Activated T-cell treated with anti-CD3 and anti-CD28 coated beads, Interleukin-2, amount 50 U/mL, for 48 hours (primary cell): ENCODE results near the gene MSRB3.
"Not testable (repeated sequence)": the region's sequence is repeated elsewhere in the genome, so short reads cannot be mapped to it uniquely, and the experiment has no call there.

ENCODE experiments used
- DNase-seq, 2 experiments: peaks; one replicate each; pipeline ENCODE4 v3.0.0-alpha.2; 2020

MSRB3 gene

GRCh38 chr12:65278576-65279368, at the start of gene MSRB3:
Gene MSRB3 (plus strand): TSS chr12:65278683. CDS start chr12:65308580, 29,897 bp downstream.
- DNase-seq: peak; percentile 38 to 44

DNA sequence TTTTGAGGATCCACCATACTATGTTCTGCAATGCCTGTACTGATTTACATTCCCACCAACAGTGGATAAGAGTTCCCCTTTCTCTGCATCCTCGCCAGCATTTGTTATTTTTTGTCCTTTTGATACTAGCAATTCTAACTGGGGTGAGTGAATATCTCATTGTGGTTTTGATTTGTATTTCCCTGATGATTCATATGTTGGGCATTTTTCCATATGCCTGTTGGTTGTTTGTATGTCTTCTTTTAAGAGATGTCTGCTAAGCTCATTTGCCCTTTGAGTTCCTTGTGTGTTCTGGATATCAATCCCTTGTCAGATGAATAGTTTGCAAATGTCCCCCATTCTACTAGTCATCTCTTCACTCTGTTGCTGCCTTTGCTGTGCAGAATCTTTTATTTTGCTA, 49.0 kb upstream of the MSRB3 start:
- DNase-seq: no peak

- DNase-seq: no peak
Observed at GRCh38 chr12:65232476-65233077, 45.9 kb upstream of the MSRB3 start.

GRCh38 chr12:65237153-65237552, 41.3 kb upstream of the MSRB3 start:
- DNase-seq: no peak

DNA sequence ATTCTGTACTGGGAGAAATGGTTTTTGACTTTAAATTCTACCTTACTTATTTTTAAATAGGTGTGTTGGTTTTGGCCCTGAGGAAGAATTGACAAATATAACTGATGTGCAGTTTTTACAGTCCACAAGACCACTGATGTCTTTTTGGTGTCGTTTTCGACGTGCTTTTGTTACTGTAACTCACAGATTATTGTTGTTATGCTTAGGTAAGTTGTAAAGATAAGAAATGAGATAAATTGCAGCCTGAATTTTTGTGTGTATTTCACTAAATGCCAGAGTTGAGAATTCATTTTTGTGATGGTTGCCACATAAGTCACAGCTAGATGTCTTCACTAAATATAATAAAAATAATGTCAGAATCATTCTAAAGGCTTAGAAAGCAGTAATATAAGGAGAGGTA, 39.9 kb upstream of the MSRB3 start:
- no peak for DNase-seq

DNA sequence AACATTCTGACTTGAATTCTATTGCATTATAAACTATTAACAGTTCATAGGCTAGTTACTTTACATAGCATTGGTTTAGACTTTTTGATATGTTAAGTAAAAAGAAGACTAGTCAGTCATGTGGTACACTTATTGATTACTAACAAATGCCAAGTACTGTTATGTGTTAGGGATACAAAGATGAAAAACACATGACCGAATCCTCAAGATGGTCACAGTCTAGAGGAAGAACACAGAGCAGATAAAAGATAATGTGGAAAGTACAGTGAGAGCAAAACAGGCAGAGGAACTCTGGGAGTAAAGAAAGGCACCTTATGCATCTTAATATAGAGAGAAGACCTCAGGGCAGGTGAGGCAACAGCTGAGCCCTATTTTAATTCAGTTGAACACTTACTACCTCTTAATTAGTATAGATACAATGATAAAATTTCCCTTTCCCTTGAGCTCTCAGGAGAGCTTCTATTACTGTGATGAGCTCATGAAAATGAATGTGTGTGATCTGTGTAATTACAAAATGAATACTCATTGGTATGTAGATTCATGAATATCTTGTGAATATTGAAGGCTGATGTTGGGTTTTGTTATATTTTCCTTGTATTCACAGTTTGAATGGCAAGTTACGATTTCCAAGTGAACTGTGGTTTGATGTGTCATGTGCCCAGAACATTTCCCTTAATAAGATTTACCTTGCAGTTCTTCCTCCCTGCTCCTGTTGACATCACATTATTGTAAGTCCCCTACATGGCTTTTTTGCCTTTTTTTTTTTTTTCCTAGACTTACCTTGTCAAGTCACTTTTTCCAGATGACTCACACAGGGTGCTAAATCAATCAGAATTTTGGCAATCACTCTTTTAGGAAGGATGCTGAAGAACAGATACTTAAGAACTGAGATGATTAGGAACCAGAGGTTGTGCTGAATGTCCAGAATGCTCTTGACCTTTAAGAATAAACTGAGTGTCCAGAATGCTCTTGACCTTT, 29.5 kb upstream of the MSRB3 start:
- no peak for DNase-seq

DNA sequence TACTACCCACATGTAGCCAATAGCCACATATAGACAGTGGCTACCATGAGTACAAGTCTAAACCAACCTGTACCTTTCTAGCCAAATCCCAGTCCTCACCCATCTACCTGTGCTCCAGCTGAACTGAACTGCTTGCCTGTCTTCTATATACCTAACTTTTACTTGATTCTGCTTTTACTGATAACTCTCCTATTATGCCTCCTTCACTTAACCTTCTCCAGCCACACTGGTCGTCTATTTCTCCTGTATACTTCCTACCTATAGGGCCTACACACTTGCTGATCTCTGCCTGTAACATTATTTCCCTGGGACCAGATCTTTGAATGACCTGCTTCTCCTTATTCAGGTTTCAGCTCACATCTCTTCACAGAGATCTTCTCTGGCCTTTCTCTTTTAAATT, 26.0 kb upstream of the MSRB3 start:
- no peak for DNase-seq

GRCh38 chr12:65257986-65258385, 20.5 kb upstream of the MSRB3 start:
- DNase-seq: no peak

DNA sequence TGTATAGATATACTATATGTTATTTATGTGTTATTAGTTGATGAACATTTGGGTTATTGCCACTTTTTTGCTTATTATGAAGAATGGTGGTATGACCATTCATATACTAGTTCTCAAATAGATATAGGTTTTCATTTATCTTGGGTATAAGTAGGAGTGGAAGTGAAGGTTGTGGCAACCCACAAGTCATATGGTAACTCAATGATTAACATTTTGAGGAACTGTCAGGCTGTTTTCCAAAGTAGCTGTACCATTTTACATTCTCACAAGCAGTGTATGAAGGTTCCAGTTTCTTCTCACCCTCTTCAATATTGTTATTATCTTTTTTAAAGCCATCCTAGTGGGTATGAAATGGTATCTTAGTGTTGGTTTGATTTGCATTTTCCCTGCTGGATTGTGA, 19.0 kb upstream of the MSRB3 start:
- DNase-seq: no peak

DNA sequence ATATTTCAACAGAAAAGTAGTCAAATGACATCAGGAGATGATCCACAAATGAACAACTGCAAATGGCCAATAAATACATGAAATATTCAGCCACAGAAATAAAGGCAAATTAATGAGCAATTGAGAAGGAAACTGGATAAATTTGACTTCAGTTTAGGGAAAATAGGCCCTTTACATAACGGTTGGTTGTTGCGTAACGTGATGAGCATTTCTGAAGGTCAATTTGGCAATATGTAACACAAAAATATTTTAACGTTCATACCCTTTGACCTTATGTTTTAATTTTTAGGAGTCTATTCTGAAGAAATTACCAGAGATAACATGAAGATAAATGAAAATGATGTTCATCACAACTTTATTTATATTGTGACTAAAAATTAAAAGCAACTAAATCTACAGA, 14.7 kb upstream of the MSRB3 start:
- no peak for DNase-seq

DNA sequence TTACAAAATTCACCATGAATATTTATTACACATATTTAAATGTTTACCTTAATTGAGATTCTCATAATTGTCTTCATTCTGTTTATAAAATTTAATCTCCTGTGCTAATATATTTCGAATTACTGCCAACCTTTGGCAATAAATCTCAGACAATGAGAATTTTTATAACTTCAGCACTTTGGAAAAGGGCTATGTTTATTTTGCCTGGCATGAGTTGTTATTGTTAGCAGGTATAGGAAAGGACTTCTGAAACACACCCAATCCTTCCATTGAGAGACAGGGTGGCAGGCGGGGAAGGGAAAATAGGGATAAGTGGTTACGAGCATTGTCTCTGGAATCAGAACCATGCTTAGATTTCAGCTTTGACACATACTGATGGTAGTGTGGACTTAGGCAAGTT, 12.1 kb upstream of the MSRB3 start:
- no peak for DNase-seq

DNA sequence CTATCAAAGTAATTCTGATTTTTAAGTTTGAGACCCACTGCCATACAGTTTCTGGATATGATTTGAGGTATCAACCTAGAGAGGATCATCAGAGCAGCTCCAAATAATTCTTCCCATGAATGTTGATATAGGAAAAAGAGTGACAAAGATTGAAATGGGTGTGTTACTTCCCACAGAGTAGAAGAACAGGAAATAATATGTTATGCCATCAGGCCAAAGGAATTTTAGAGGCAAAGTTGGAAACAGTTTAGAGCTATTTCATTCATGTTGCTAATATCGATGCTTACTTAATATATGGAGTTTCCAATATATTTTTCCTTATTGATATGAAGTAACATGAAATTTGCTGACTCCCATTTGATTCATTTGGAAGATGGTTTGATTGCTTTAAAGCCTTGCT, 8.9 kb upstream of the MSRB3 start:
- DNase-seq: no peak

- DNase-seq: no peak
Observed at GRCh38 chr12:65274602-65275272, 3.7 kb upstream of the MSRB3 start.

- no peak for DNase-seq
Observed at GRCh38 chr12:65275627-65276026, 2.9 kb upstream of the MSRB3 start.

- DNase-seq: no peak
Observed at GRCh38 chr12:65276916-65277530, 1.5 kb upstream of the MSRB3 start.

DNA sequence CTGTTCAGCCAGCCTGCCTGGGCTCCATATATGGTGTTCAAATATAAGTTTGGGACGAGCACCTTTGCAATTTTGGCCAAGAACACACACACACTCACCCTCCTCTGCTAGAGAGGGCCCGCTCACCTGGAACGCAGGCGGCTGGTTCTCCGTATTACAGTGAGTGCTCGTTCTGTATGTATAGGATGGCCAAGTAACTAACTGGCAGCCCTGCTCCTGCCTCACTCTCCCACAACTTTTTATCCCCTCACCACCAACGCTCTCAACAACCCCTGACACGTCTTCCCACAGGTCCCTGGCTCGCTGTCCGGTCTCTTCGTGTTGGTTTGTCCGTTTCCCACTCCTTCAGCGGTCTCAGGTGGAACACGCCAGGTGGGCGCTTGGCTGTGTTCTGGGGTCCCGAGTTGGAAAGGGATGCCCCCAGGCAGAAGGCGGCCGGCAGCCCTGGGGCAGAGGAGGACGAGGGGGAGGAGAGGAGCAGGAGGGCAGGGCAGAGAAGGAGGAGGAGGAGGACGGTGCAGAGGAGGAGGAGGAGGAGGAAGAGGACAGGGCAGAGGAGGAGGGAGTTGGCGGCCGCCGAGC, 398 bp upstream of the MSRB3 start:
- no peak for DNase-seq

GRCh38 chr12:65279369-65280112, 1.1 kb downstream of the MSRB3 start:
- no peak for DNase-seq

GRCh38 chr12:65280306-65280705, 1.8 kb downstream of the MSRB3 start:
- DNase-seq: no peak

GRCh38 chr12:65282840-65283239, 4.4 kb downstream of the MSRB3 start:
- no peak for DNase-seq

DNA sequence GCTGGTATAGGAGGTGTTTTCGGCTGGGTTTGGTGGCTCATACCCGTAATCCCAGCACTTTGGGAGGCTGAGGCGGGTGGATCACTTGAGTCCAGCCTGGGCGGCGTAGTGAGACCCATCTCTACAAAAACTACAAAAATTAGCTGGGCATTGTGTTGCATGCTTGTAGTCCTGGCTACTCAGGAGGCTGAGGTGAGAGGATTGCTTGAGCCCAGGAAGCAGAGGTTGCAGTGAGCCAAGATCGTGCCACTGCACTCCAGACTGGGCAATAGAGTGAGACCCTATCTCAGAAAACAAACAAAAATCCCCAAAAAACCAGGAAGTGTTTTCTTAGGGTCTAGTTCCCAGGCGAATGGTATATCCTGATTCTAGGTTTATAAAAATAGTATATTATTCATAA, 7.0 kb downstream of the MSRB3 start:
- not testable (repeated sequence) for DNase-seq

DNA sequence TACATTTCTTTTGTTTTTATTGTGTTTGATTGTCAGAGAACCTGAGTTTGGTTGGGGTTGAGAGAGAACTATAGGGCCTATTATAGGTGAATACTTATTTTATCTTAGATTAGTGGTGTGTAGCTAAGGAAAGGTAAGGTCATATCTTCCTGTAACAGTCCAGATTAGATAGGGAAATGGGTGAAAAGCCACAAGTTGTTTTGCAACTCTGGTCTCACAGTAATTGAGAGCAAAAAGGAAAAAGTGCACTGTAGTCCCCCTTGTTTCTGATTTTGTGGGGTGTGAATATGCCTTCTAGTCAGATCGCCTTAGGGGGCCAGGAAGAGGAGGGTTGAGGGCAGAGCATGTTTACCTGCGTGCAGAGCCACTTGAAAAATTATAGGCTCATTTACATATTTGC, 8.9 kb downstream of the MSRB3 start:
- DNase-seq: no peak
